ENCODE measurements around the gene SLC6A9. TPM values are rescaled to one million over a fixed set of nuclear protein-coding genes. Genes with fewer than 3 reads are reported as not detected.

Gene SLC6A9
- total RNA-seq, 3 donors from 2014 or later (not counting 1 experiment from before 2014, with no cell fraction given), result 0.29 to 0.55 TPM; not detected in 1

GRCh38 chr1:43970911-43971310, 60.4 kb downstream of the SLC6A9 start:
- no peak overlapping the region for H3K27ac Mint-ChIP-seq
- peaks cover 38 to 45% of the 10 kb centered on the region in 2 donors for H3K4me1 Mint-ChIP-seq
- WGBS (ENCODE audit: insufficient coverage), result 91% methylated on average over 9 of the region's 9 CpGs
- H3K9me3 Mint-ChIP-seq, result no peaks in the 10 kb centered on the region
- Histone ChIP-seq H3K27ac (ENCODE audit: low read length) (no peak overlapping the region), H3K36me3 (ENCODE audit: control insufficient read depth, insufficient read depth, low read length) (peaks cover 3% of the 10 kb centered on the region), H3K4me3 (ENCODE audit: low read length) (no peak overlapping the region), H3K4me1 (ENCODE audit: control insufficient read depth, insufficient read depth, low read length) (peaks cover 37% of the 10 kb centered on the region), H3K27me3 (ENCODE audit: control insufficient read depth, insufficient read depth, low read length) (no peaks in the 10 kb centered on the region), H3K9me3 (ENCODE audit: control insufficient read depth, insufficient read depth, low read length) (no peaks in the 10 kb centered on the region)
- peak overlapping the region; percentile 95 for H3K4me3 Mint-ChIP-seq
- no peaks in the 10 kb centered on the region for H3K27me3 Mint-ChIP-seq (ENCODE audit: low read depth in 2 of 2)
- ATAC-seq (no peak), DNase-seq (no peak)
- H3K36me3 Mint-ChIP-seq, result no peaks in the 10 kb centered on the region
- intact Hi-C loops (cut with micrococcal nuclease), result no loop called here
- TF ChIP-seq, protein P1, sequence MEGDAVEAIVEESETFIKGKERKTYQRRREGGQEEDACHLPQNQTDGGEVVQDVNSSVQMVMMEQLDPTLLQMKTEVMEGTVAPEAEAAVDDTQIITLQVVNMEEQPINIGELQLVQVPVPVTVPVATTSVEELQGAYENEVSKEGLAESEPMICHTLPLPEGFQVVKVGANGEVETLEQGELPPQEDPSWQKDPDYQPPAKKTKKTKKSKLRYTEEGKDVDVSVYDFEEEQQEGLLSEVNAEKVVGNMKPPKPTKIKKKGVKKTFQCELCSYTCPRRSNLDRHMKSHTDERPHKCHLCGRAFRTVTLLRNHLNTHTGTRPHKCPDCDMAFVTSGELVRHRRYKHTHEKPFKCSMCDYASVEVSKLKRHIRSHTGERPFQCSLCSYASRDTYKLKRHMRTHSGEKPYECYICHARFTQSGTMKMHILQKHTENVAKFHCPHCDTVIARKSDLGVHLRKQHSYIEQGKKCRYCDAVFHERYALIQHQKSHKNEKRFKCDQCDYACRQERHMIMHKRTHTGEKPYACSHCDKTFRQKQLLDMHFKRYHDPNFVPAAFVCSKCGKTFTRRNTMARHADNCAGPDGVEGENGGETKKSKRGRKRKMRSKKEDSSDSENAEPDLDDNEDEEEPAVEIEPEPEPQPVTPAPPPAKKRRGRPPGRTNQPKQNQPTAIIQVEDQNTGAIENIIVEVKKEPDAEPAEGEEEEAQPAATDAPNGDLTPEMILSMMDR (IDR thresholded peaks at IDR 0.05), result no peak

DNA sequence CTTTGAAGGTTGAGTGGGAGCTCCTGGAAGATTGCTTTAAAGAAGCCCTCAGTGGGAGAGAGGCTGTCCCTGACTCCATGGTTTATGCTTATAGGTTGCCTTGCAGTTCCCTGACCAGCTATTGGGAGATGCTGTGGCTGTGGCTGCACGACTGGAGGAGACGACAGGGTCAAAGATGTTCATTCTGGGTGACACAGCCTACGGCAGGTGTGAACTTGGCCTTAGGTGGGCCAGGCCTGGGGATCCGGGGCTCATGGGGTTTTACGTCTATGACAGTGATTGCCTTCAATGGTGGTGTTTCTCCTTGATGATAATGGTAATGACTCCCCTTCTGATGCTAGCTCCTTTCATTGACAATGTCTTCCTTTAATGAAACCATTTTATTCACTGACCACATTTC, 60.8 kb downstream of the SLC6A9 start:
- H3K36me3 Mint-ChIP-seq, result no peaks in the 10 kb centered on the region
- 50% methylated on average over 4 of the region's 5 CpGs for WGBS (ENCODE audit: insufficient coverage)
- H3K9me3 Mint-ChIP-seq, result no peaks in the 10 kb centered on the region
- peak overlapping the region; percentile 95 for H3K4me3 Mint-ChIP-seq
- DNase-seq (no peak), ATAC-seq (no peak)
- TF ChIP-seq, protein P1 (IDR thresholded peaks at IDR 0.05), result no peak
- no peaks in the 10 kb centered on the region for H3K27me3 Mint-ChIP-seq (ENCODE audit: low read depth in 2 of 2)
- no peaks in the 10 kb centered on the region for H3K9me3 ChIP-seq (ENCODE audit: control insufficient read depth, insufficient read depth, low read length)
- H3K27ac Mint-ChIP-seq, result peak overlapping the region; percentile 75 to 82
- peaks cover 36 to 41% of the 10 kb centered on the region in 2 donors for H3K4me1 Mint-ChIP-seq
- H3K36me3 ChIP-seq (ENCODE audit: control insufficient read depth, insufficient read depth, low read length), result peaks cover 3% of the 10 kb centered on the region
- peak overlapping the region; percentile 61 for H3K4me3 ChIP-seq (ENCODE audit: low read length)
- H3K27ac ChIP-seq (ENCODE audit: low read length), result no peak overlapping the region
- intact Hi-C loops (cut with micrococcal nuclease), result no loop called here
- peaks cover 33% of the 10 kb centered on the region for H3K4me1 ChIP-seq (ENCODE audit: control insufficient read depth, insufficient read depth, low read length)
- no peaks in the 10 kb centered on the region for H3K27me3 ChIP-seq (ENCODE audit: control insufficient read depth, insufficient read depth, low read length)

DNA sequence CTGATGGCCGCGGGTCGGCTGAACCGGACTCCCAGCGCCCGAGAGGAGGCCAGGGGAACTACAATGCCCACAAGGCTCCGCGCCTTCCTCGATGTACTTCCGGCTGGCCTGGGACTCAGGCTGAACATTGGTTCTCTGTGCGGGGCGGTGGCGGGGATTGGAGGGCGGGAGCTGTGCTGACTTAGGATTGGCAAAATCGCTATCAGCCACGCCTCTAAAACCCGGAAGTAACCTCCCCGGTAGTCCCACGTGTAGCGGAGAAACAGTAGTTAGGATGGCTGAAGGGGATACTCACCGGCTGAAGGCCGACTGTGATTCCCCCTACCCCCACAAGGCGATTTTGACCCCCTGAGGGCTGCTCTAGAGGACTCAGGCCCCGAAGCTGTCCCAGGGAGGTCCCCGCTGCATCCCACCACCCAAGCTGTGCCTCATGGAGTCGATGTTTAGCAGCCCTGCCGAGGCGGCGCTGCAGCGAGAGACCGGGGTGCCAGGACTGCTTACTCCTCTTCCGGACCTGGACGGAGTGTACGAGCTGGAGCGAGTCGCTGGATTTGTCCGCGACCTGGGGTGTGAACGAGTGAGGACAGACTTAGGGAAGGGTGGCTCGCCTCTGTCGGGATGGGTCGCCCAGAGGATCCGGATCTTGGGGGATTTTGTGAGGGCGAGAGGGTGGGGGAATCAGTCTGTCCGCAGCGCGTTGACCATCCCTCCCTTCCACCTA, 61.4 kb downstream of the SLC6A9 start, which contains the start of gene DPH2:
DPH2 (plus strand) TSS at position 265 of the 721 bp plus-strand sequence; CDS start at position 431, 166 bp downstream.
- H3K9me3 ChIP-seq (ENCODE audit: control insufficient read depth, insufficient read depth, low read length), result no peaks in the 10 kb centered on the region
- Mint-ChIP-seq H3K36me3 (no peaks in the 10 kb centered on the region), H3K27ac (peak within 1 kb of the TSS; percentile 75 to 82), H3K4me1 (peaks cover 36 to 37% of the 10 kb centered on the region in 2 donors), H3K9me3 (no peaks in the 10 kb centered on the region), H3K27me3 (ENCODE audit: low read depth in 2 of 2) (no peaks in the 10 kb centered on the region), H3K4me3 (peak within 1 kb of the TSS; percentile 95)
- H3K27ac ChIP-seq (ENCODE audit: low read length), result no peak within 1 kb of the TSS
- H3K4me1 ChIP-seq (ENCODE audit: control insufficient read depth, insufficient read depth, low read length), result peaks cover 28% of the 10 kb centered on the region
- peak within 1 kb of the TSS; percentile 61 for H3K4me3 ChIP-seq (ENCODE audit: low read length)
- ATAC-seq (peak; percentile 88 to 95 (median 90)), DNase-seq (peak; percentile 84 to 97)
- TF ChIP-seq, protein P1 (IDR thresholded peaks at IDR 0.05), result no peak
- peaks cover 3% of the 10 kb centered on the region for H3K36me3 ChIP-seq (ENCODE audit: control insufficient read depth, insufficient read depth, low read length)
- intact Hi-C loops (cut with micrococcal nuclease), result loop anchor here (1.0 kb wide), 1 partner anchor 24 kb away; the partner anchor contains the start of gene IPO13
- H3K27me3 ChIP-seq (ENCODE audit: control insufficient read depth, insufficient read depth, low read length), result no peaks in the 10 kb centered on the region
- WGBS (ENCODE audit: insufficient coverage), result under 1% methylated on average over 39 of the region's 47 CpGs
